Stimulated activated CD4-positive, alpha-beta T cell treated with anti-CD3 and anti-CD28 coated beads, Interleukin-4, amount 100 ng/mL, for 48 hours (primary cell): Measurements from ENCODE around the gene B4GALT6.

Experiments used
- DNase-seq, 2 donors: peaks; one replicate each; pipeline ENCODE4 v3.0.0-alpha.2; 2020; ENCODE audit warnings: low read depth in 2 of 2

B4GALT6 gene

GRCh38 chr18:31596081-31596872 is 88.1 kb downstream of the B4GALT6 start:
- no peak for DNase-seq

DNA sequence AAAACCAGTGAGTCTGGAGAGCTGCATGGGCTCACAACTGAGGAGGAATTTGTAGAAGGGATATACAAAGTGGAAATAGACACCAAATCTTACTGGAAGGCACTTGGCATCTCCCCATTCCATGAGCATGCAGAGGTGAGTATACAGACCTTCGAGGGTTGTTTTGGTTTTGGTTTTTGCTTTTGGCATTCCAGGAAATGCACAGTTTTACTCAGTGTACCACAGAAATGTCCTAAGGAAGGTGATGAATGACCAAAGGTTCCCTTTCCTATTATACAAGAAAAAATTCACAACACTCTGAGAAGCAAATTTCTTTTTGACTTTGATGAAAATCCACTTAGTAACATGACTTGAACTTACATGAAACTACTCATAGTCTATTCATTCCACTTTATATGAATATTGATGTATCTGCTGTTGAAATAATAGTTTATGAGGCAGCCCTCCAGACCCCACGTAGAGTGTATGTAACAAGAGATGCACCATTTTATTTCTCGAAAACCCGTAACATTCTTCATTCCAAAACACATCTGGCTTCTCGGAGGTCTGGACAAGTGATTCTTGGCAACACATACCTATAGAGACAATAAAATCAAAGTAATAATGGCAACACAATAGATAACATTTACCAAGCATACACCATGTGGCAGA is 89.1 kb downstream of the B4GALT6 start:
- DNase-seq = no peak

- no peak for DNase-seq
Observed at GRCh38 chr18:31592506-31593157, 91.7 kb downstream of the B4GALT6 start.

GRCh38 chr18:31591628-31592027 is 92.8 kb downstream of the B4GALT6 start, which contains the start of gene TTR:
TTR (plus strand) TSS chr18:31591877; CDS start chr18:31591903, 26 bp downstream.
- no peak for DNase-seq

DNA sequence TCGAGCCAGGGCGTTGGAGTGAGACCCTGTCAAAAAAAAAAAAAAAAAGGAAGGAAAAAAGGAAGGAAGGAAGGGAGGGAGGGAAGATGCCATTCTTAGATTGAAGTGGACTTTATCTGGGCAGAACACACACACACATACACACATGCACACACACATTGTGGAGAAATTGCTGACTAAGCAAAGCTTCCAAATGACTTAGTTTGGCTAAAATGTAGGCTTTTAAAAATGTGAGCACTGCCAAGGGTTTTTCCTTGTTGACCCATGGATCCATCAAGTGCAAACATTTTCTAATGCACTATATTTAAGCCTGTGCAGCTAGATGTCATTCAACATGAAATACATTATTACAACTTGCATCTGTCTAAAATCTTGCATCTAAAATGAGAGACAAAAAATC is 93.3 kb downstream of the B4GALT6 start:
- DNase-seq = no peak

- DNase-seq = no peak
Observed at GRCh38 chr18:31590570-31590969, 93.8 kb downstream of the B4GALT6 start.

DNA sequence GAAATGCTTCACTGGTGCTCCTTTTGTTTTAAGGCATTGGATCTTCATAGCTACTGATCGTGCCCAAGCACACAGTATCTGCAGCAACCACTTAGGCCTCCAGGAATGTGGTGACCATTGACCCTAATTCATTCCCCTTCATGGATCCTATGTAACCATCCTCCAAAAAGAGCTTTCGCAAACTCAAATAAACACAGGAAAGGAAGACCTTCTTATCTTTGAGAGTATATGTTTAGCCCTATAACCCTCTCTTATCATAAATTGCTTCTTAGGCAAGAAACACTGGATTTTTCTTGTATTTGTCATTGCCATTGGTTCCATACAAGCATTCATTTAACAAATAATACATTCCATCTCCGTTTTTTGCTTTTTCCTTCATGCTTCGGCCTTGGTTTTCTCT is 96.9 kb downstream of the B4GALT6 start:
- no peak for DNase-seq

DNA sequence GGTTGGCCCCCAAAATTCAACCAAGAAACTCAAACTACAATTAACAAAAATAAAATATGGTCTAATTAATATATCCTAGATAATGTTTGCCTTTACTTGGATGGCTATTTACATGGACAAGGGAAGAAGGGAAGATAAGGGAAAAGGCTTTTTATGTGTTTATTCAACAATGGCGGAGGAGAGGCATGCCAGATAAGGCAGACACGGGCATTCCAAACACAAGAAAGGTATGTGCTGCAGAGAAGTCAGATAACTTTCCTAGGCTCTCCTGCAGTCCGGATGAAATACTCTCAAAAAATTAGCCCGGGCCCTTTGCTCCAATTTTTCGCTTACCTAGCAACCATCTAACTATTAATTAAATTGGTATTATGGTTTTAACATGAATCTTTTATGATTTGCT is 97.8 kb downstream of the B4GALT6 start:
- DNase-seq = no peak

GRCh38 chr18:31585991-31586390 is 98.4 kb downstream of the B4GALT6 start:
- no peak for DNase-seq

DNA sequence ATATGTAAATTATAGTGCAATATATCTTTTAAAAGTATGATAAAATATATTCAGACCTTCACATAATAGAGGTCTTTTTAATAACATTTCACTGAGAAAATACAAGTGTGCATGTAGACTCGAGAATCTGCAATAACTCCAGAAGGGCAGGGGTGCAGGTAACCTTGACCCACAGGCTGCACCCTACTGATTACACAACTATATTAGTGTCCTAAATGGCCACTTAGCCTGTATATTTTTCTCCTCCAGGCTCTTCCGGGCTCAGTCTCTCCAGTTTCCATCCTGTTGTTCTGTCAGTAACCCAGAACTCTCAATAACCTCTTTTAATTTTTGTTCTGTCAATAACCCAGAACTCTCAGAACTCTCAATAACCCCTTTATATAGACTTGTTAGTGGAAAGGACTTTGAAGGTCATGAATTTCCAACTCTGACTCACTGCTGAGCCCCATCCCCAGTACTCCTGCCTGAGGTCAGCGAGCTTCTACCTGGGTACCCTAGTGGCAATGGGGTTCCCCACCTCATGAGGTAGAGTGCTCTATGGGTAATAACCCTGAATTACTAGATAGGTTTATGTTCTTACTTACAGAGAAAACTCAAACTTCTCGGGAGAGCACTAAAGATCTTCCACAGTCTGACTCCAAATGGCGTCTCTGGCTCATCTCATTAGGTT is 101.1 kb downstream of the B4GALT6 start:
- DNase-seq = no peak

- no peak for DNase-seq
Observed at GRCh38 chr18:31581498-31582197, 102.7 kb downstream of the B4GALT6 start.

- no peak for DNase-seq
Observed at GRCh38 chr18:31579375-31579774, 105.0 kb downstream of the B4GALT6 start.

- no peak for DNase-seq
Observed at GRCh38 chr18:31578126-31578525, 106.3 kb downstream of the B4GALT6 start.

- DNase-seq = no peak
Observed at GRCh38 chr18:31577195-31577594, 107.2 kb downstream of the B4GALT6 start.

- no peak for DNase-seq
Observed at GRCh38 chr18:31576670-31577069, 107.7 kb downstream of the B4GALT6 start.

DNA sequence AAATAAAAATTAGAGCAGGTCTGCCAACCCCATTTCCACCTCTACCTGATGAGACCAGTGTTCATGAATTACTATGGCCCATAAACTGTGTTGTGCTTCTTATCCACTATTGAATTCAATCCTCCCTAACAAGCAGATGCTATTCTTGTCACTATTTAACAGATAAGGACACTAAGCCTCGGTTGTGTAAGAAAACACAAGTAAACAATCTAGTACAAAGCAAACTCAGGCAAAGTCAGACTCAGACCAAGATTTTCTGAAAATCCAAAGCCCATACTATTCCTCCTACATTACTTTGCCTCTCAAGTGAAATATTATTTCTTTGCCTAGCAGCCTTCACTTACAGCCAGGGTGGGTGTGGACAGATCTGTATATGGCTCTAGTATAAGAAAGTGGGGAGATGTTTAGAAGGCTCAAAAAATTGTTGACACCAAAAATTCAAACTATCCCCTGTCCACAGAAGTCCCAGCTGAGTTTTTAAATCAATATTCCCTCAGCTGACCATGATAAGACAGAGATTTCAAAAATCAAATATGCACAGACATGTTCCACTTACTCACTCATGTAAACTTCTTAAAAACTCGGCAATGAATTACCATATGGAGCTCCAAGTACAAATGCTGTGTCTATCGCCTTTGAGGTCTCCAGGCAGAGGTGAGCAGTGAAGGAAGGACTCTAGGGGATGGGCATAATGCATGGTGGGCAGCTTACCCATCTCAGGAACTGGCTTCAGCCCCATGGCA is 108.7 kb downstream of the B4GALT6 start:
- no peak for DNase-seq

DNA sequence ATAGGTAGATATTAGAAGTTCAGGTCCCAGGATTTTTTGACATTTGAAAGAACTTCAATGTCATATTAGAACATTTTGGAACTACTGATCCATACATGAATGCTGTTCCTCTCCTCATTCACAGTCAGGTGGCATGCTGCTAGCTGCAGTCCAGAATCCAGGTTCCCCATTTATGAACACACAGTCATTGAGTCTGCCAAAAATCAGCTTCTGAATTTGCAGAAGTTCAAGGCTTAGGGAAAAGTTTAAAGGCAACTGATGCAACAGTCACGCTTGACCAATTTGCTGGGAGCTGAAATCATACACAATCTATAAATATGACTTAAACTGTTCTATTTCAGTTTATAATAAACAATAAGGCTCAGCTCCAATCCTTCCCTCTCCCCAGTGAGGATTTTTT is 110.0 kb downstream of the B4GALT6 start:
- DNase-seq = no peak
